HepG2 (cell line): ENCODE results near the gene MYCBP2. TPM values are rescaled to one million over a fixed set of nuclear protein-coding genes. Genes with fewer than 3 reads are reported as not detected.

ENCODE experiments used
- ATAC-seq: fragments of 200-7000 bp; cut with Tn5 transposase; 3 replicates; pipeline ENCODE4 v1.9.1; 2020; ENCODE audit warnings: mild to moderate bottlenecking, moderate library complexity
- BruUV-seq: library from RNA; stranded (reverse); fragments of 400-500 nt; replicated peaks from 2 replicates; lab custom pipeline; 2021; lab: Mats Ljungman, UMichigan
- CTCF ChIA-PET: fragments of 300-600 bp; formaldehyde crosslinking; extraction: SDS; loops from one replicate; lab custom pipeline; 2021; ENCODE audit warnings: low total read pairs, inconsistent platforms, low intra/inter-chr PET ratio; lab: Yijun Ruan, JAX
- POLR2A ChIA-PET: fragments of 350-600 bp; sonication (Branson Sonifier 250); formaldehyde crosslinking; loops from one replicate; lab custom pipeline; 2020; ENCODE audit warnings: antibody characterized with exemption, inconsistent platforms; lab: Yijun Ruan, JAX
- DNase-seq: peaks from one replicate; pipeline ENCODE4 v3.0.0-alpha.2; 2015; ENCODE audit warnings: low spot score
- FAIRE-seq: peaks from 3 replicates; lab custom pipeline; 2011; peaks lifted over from hg19 to GRCh38; lab: Jason Lieb, UNC
- H2AFZ ChIP-seq: one replicate; pipeline ENCODE4 v1.6.1; 2011; ENCODE audit warnings: low read length, inconsistent platforms
- H3K27ac ChIP-seq: fragments of 300-600 bp; 3 replicates; pipeline ENCODE4 v1.8.0; 2011; ENCODE audit warnings: mixed run types, mild to moderate bottlenecking, mixed read lengths, low read length, inconsistent platforms; ENCODE audit not compliant: insufficient read depth; ENCODE audit errors: extremely low read length
- H3K27me3 ChIP-seq, 2 experiments: fragments of 200-600 bp in 1 of 2; 2 replicates in 1 of 2; 3 replicates in 1 of 2; pipeline versions ENCODE4 v1.6.0 to v1.8.0; 2011; ENCODE audit warnings: low read length in 2 of 2, mild to moderate bottlenecking in 2 of 2, moderate library complexity in 2 of 2, inconsistent platforms in 1 of 2; ENCODE audit not compliant: insufficient read depth in 2 of 2, control insufficient read depth in 1 of 2
- H3K36me3 ChIP-seq, 2 experiments: fragments of 200-600 bp in 1 of 2; replicated peaks in 1 of 2; 2 replicates in 1 of 2; 3 replicates in 1 of 2; pipeline versions ENCODE4 v1.5.1 to v1.8.0; 2011; ENCODE audit warnings: low read length in 2 of 2, inconsistent platforms in 1 of 2; ENCODE audit not compliant: insufficient read depth in 2 of 2, control insufficient read depth in 1 of 2
- H3K4me1 ChIP-seq: 2 replicates; pipeline ENCODE4 v1.5.1; 2012; ENCODE audit warnings: low read length, inconsistent platforms; ENCODE audit not compliant: insufficient read depth
- H3K4me2 ChIP-seq: 2 replicates; pipeline ENCODE4 v1.6.0; 2011; ENCODE audit warnings: low read depth, low read length, inconsistent platforms
- H3K4me3 ChIP-seq, 3 experiments: fragments of 200-600 bp in 1 of 3; sonication (generic), shearing (Covaris generic) in 1 of 3; replicated peaks in 1 of 3; 2 replicates each; pipeline ENCODE4 v1.5.1; 2011 to 2016; ENCODE audit warnings: low read length in 3 of 3, inconsistent platforms in 2 of 3, low read depth in 2 of 3, mild to moderate bottlenecking in 2 of 3, control low read depth in 1 of 3, mixed read lengths in 1 of 3; ENCODE audit not compliant: insufficient read depth in 1 of 3
- H3K79me2 ChIP-seq: one replicate; pipeline ENCODE4 v1.6.1; 2011; ENCODE audit warnings: low read length, inconsistent platforms; ENCODE audit not compliant: insufficient read depth
- H3K9ac ChIP-seq: 2 replicates; pipeline ENCODE4 v1.6.0; 2011; ENCODE audit warnings: mild to moderate bottlenecking, low read depth, low read length, inconsistent platforms; ENCODE audit not compliant: insufficient read depth
- H3K9me3 ChIP-seq: 2 replicates; pipeline ENCODE4 v1.5.1; 2012; ENCODE audit warnings: mild to moderate bottlenecking, low read length
- H4K20me1 ChIP-seq: 2 replicates; pipeline ENCODE4 v1.6.0; 2011; ENCODE audit warnings: inconsistent platforms, mild to moderate bottlenecking, low read length, moderate library complexity; ENCODE audit not compliant: insufficient read depth
- ETV6 ChIP-seq: sonication (generic); formaldehyde crosslinking; conservative IDR thresholded peaks from 2 replicates; pipeline ENCODE4 v1.4.0; 2020; ENCODE audit warnings: missing genetic modification reagents
- JUND ChIP-seq: sonication (generic); formaldehyde crosslinking; IDR thresholded peaks from 2 replicates; pipeline ENCODE4 v1.8.0; 2022; ENCODE audit warnings: mild to moderate bottlenecking, missing genetic modification reagents
- KDM1A ChIP-seq: IDR thresholded peaks from 2 replicates; pipeline ENCODE4 v1.6.1; 2016; ENCODE audit warnings: missing compliant biosample characterization
- KLF9 ChIP-seq: IDR thresholded peaks from 2 replicates; pipeline ENCODE4 v1.6.1; 2016; ENCODE audit warnings: low read depth
- MAF1 ChIP-seq: sonication (generic); formaldehyde crosslinking; IDR thresholded peaks from 2 replicates; pipeline ENCODE4 v1.5.0; 2020; ENCODE audit warnings: missing genetic modification reagents, borderline replicate concordance
- SMARCC2 ChIP-seq: fragments of 450-650 bp; IDR thresholded peaks from 2 replicates; pipeline ENCODE4 v1.6.1; 2017; ENCODE audit warnings: antibody characterized with exemption, mild to moderate bottlenecking
- ZEB1 ChIP-seq: IDR thresholded peaks from 2 replicates; pipeline ENCODE4 v1.6.1; 2012; ENCODE audit warnings: mild to moderate bottlenecking, low read depth, inconsistent platforms; ENCODE audit not compliant: insufficient replicate concordance
- ZNF446 ChIP-seq: sonication (generic); formaldehyde crosslinking; IDR thresholded peaks from 2 replicates; pipeline ENCODE4 v1.5.0; 2020; ENCODE audit warnings: mild to moderate bottlenecking, missing genetic modification reagents
- ZNF547 ChIP-seq: sonication (generic); formaldehyde crosslinking; IDR thresholded peaks from 2 replicates; pipeline ENCODE4 v1.5.1; 2020; ENCODE audit warnings: mild to moderate bottlenecking, missing genetic modification reagents
- ZNF768 ChIP-seq: sonication (generic); formaldehyde crosslinking; IDR thresholded peaks from 2 replicates; pipeline ENCODE4 v1.4.0; 2020; ENCODE audit warnings: missing genetic modification reagents
- ZNF772 ChIP-seq: sonication (generic); formaldehyde crosslinking; IDR thresholded peaks from 2 replicates; pipeline ENCODE4 v1.5.0; 2020; ENCODE audit warnings: mild to moderate bottlenecking, missing genetic modification reagents
- ZNF891 ChIP-seq: sonication (generic); formaldehyde crosslinking; IDR thresholded peaks from 2 replicates; pipeline ENCODE4 v1.5.0; 2020; ENCODE audit warnings: mild to moderate bottlenecking, missing genetic modification reagents
- WGBS: methylation state at CpG from one replicate; pipeline ENCODE4 v1.1.6; 2017; ENCODE audit warnings: low lambda C conversion rate; 5-methylcytosine and 5-hydroxymethylcytosine counted together
- in situ Hi-C: cut with HindIII; loops from 2 replicates; pipeline ENCODE4 v1.10.0; 2017; ENCODE audit warnings: low pct_unique_long_range_greater_than_20kb; ENCODE audit not compliant: extremely low pct_ligation_motif_present
- intact Hi-C: fragments of 100-400 bp; cut with micrococcal nuclease; formaldehyde crosslinking; loops from one replicate; pipeline ENCODE4 v1.10.0; 2022; ENCODE audit not compliant: unreplicated experiment
- polyA plus RNA-seq, 8 experiments: library from polyadenylated mRNA; depleted of rRNA in 3 of 8; stranded (reverse) in 7 of 8; unstranded in 1 of 8; fragments of >200 nt; fragmentation: Illumina TruSeq in 4 of 8; extraction: Trizol in 4 of 8; gene quantifications; 2 replicates each; pipeline versions ENCODE4 v1.2.1 to v1.2.3, GENCODE V29; 2011 to 2016; ENCODE audit warnings: low read depth in 4 of 8, missing spikeins in 1 of 8, mixed read lengths in 1 of 8; ENCODE audit not compliant: insufficient read depth in 1 of 8
- total RNA-seq, 5 experiments: library from RNA; depleted of rRNA; stranded (reverse); fragments of >200 nt; fragmentation: Illumina TruSeq; extraction: Trizol; gene quantifications; 2 replicates each; pipeline ENCODE4 v1.2.3, GENCODE V29; 2016; ENCODE audit warnings: low read depth in 1 of 5
- TF ChIP-seq, protein P1 (sequence below): sonication (generic); formaldehyde crosslinking; IDR thresholded peaks from 2 replicates; pipeline ENCODE4 v1.5.0; 2020; ENCODE audit warnings: missing genetic modification reagents
- TF ChIP-seq, protein P2 (sequence below), 2 experiments: sonication (generic) in 1 of 2; formaldehyde crosslinking in 1 of 2; IDR thresholded peaks; 2 replicates each; pipeline versions ENCODE4 v1.5.1 to v1.6.1; 2011 to 2020; ENCODE audit warnings: borderline replicate concordance in 1 of 2, low read depth in 1 of 2, low read length in 1 of 2, mild to moderate bottlenecking in 1 of 2, missing genetic modification reagents in 1 of 2, moderate library complexity in 1 of 2
- TF ChIP-seq, protein P3 (sequence below): sonication (generic); formaldehyde crosslinking; IDR thresholded peaks from 2 replicates; pipeline ENCODE4 v1.8.1; 2023; ENCODE audit warnings: mild to moderate bottlenecking, missing genetic modification reagents
- TF ChIP-seq, protein P4 (sequence below): sonication (generic); formaldehyde crosslinking; IDR thresholded peaks from 2 replicates; pipeline ENCODE4 v1.5.0; 2020; ENCODE audit warnings: missing genetic modification reagents, mild to moderate bottlenecking, borderline replicate concordance

MYCBP2 gene
- total and polyA plus RNA-seq, 2 of the 13 experiments (the other 11 are each of a cell fraction or from before 2014, with no cell fraction given) = 16.3 to 35.3 TPM

DNA sequence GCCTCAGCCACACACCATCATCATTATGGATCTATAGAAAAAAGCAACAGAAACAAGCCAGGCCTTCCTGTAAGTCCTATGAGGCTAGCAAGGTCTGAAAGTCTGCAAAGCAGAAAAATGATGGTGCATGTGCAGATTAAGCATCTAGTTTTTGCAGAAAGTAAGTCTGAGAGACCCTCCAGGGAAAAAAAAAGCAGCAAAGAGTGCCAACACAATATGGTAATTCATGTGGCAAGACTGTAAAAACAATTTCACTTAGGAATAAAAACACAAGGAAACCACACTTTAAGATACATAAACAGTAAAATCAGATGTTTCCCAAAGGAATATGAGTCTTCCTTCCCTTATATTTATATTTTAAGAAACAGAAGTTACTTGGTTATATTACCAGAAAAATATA lies 187.6 kb downstream of the MYCBP2 start (continued):
- TF ChIP-seq, protein P1, sequence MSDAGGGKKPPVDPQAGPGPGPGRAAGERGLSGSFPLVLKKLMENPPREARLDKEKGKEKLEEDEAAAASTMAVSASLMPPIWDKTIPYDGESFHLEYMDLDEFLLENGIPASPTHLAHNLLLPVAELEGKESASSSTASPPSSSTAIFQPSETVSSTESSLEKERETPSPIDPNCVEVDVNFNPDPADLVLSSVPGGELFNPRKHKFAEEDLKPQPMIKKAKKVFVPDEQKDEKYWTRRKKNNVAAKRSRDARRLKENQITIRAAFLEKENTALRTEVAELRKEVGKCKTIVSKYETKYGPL (CRISPR knock-in tag) = no peak
- TF ChIP-seq KDM1A (CRISPR knock-in tag) = no peak

DNA sequence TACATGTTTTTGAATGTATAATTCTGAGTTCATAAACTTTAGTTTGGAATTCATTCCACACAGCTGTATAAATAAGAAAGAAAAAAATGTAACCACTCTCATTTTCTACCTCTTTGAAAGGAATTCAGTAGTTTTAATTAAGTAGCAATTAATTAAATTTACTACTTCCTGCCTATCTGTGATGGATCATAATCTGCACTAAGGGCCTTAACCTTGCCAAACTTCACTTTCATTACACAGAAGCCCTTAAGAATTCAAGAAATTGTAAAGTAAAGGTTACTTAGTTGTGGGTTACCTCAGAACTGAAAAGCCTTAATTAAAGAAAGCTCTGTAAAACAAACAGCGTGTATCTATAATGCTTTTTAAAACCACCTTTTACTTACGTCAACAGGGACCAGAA lies 188.1 kb downstream of the MYCBP2 start:
- Histone ChIP-seq H3K9me3 (no peaks in the 10 kb centered on the region), H3K4me1 (peaks cover 10% of the 10 kb centered on the region), H3K79me2 (no peaks in the 10 kb centered on the region), H3K27me3 (no peaks in the 10 kb centered on the region), H3K27ac (no peak overlapping the region), H4K20me1 (no peaks in the 10 kb centered on the region), H3K4me2 (no peak overlapping the region), H3K4me3 (no peak overlapping the region), H3K9ac (no peak overlapping the region), H3K36me3 (peaks cover 3 to 18% of the 10 kb centered on the region in 2 experiments; a peak in 4 of 5 replicates), H2AFZ (no peak overlapping the region)
- 94% methylated on average over 2 of the region's 2 CpGs for WGBS
- BruUV-seq = no TSS peak
- no peak for ATAC-seq
- no peak for DNase-seq
- in situ Hi-C loops = no loop called here
- FAIRE-seq = no peak
- intact Hi-C loops = no loop called here
- ChIA-PET POLR2A (no interaction called here), CTCF (no interaction called here)
- no peak for TF ChIP-seq KLF9 (CRISPR knock-in tag)
- no peak for TF ChIP-seq MAF1 (CRISPR knock-in tag)
- TF ChIP-seq, protein P2, sequence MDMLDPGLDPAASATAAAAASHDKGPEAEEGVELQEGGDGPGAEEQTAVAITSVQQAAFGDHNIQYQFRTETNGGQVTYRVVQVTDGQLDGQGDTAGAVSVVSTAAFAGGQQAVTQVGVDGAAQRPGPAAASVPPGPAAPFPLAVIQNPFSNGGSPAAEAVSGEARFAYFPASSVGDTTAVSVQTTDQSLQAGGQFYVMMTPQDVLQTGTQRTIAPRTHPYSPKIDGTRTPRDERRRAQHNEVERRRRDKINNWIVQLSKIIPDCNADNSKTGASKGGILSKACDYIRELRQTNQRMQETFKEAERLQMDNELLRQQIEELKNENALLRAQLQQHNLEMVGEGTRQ (IDR thresholded peaks at IDR 0.05; ENCODE audit: low read depth, low read length) = no peak
- TF ChIP-seq, protein P2 (CRISPR knock-in tag; IDR thresholded peaks at IDR 0.05; ENCODE audit: borderline replicate concordance) = no peak
- no peak for TF ChIP-seq ZNF772 (CRISPR knock-in tag)
- TF ChIP-seq ZNF768 (CRISPR knock-in tag) = no peak
- TF ChIP-seq SMARCC2 = no peak
- TF ChIP-seq, protein P3, sequence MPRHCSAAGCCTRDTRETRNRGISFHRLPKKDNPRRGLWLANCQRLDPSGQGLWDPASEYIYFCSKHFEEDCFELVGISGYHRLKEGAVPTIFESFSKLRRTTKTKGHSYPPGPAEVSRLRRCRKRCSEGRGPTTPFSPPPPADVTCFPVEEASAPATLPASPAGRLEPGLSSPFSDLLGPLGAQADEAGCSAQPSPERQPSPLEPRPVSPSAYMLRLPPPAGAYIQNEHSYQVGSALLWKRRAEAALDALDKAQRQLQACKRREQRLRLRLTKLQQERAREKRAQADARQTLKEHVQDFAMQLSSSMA (CRISPR knock-in tag) = no peak
- TF ChIP-seq ZNF446 (CRISPR knock-in tag) = no peak
- TF ChIP-seq ZNF547 (CRISPR knock-in tag) = no peak
- TF ChIP-seq ETV6 (CRISPR knock-in tag) = no peak
- no peak for TF ChIP-seq ZNF891 (CRISPR knock-in tag)
- TF ChIP-seq JUND = no peak
- TF ChIP-seq, protein P4, sequence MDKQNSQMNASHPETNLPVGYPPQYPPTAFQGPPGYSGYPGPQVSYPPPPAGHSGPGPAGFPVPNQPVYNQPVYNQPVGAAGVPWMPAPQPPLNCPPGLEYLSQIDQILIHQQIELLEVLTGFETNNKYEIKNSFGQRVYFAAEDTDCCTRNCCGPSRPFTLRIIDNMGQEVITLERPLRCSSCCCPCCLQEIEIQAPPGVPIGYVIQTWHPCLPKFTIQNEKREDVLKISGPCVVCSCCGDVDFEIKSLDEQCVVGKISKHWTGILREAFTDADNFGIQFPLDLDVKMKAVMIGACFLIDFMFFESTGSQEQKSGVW = no peak
- no peak for TF ChIP-seq ZEB1
